ENCODE results near the gene PIP4K2C.
"Not testable (repeated sequence)": the region's sequence is repeated elsewhere in the genome, so short reads cannot be mapped to it uniquely, and the experiment has no call there.

Gene PIP4K2C

GRCh38 chr12:57584690-57585089 is 6.3 kb upstream of the PIP4K2C start:
- DNase-seq (ENCODE audit: low read depth in 2 of 2), result no peak

GRCh38 chr12:57585156-57585555 is 5.8 kb upstream of the PIP4K2C start:
- no peak for DNase-seq (ENCODE audit: low read depth in 2 of 2)

- no peak for DNase-seq (ENCODE audit: low read depth in 2 of 2)
Measured at GRCh38 chr12:57586128-57586527, 4.9 kb upstream of the PIP4K2C start.

- DNase-seq (ENCODE audit: low read depth in 2 of 2), result no peak
Measured at GRCh38 chr12:57586832-57587429, 4.1 kb upstream of the PIP4K2C start.

- DNase-seq (ENCODE audit: low read depth in 2 of 2), result not testable (repeated sequence)
Measured at GRCh38 chr12:57588951-57589610, 1.9 kb upstream of the PIP4K2C start.

- DNase-seq (ENCODE audit: low read depth in 2 of 2), result no peak
Measured at GRCh38 chr12:57590479-57590863, 521 bp upstream of the PIP4K2C start.

GRCh38 chr12:57591782-57592325 is 862 bp downstream of the PIP4K2C start:
- no peak for DNase-seq (ENCODE audit: low read depth in 2 of 2)

- DNase-seq (ENCODE audit: low read depth in 2 of 2), result no peak
Measured at GRCh38 chr12:57592551-57593165, 1.7 kb downstream of the PIP4K2C start.

- no peak for DNase-seq (ENCODE audit: low read depth in 2 of 2)
Measured at GRCh38 chr12:57593187-57593586, 2.2 kb downstream of the PIP4K2C start.

GRCh38 chr12:57600395-57600794 is 9.4 kb downstream of the PIP4K2C start:
- no peak for DNase-seq (ENCODE audit: low read depth in 2 of 2)

- no peak for DNase-seq (ENCODE audit: low read depth in 2 of 2)
Measured at GRCh38 chr12:57602544-57602943, 11.6 kb downstream of the PIP4K2C start.

- no peak for DNase-seq (ENCODE audit: low read depth in 2 of 2)
Measured at GRCh38 chr12:57603324-57603723, 12.3 kb downstream of the PIP4K2C start.

- no peak for DNase-seq (ENCODE audit: low read depth in 2 of 2)
Measured at GRCh38 chr12:57603815-57604453, 12.9 kb downstream of the PIP4K2C start.

GRCh38 chr12:57604454-57604991 is 13.5 kb downstream of the PIP4K2C start, which contains the start of gene DTX3:
TSS of gene DTX3 (plus strand) at chr12:57604824. CDS start at chr12:57606518, 1,694 bp downstream.
- no peak for DNase-seq (ENCODE audit: low read depth in 2 of 2)

GRCh38 chr12:57604992-57605810 is 14.2 kb downstream of the PIP4K2C start:
- no peak for DNase-seq (ENCODE audit: low read depth in 2 of 2)

- DNase-seq (ENCODE audit: low read depth in 2 of 2), result no peak
Measured at GRCh38 chr12:57605811-57606311, 14.9 kb downstream of the PIP4K2C start.

GRCh38 chr12:57606399-57606798 is 15.4 kb downstream of the PIP4K2C start:
- no peak for DNase-seq (ENCODE audit: low read depth in 2 of 2)

- no peak for DNase-seq (ENCODE audit: low read depth in 2 of 2)
Measured at GRCh38 chr12:57606821-57607220, 15.8 kb downstream of the PIP4K2C start.

- DNase-seq (ENCODE audit: low read depth in 2 of 2), result no peak
Measured at GRCh38 chr12:57607958-57608663, 17.1 kb downstream of the PIP4K2C start.

- no peak for DNase-seq (ENCODE audit: low read depth in 2 of 2)
Measured at GRCh38 chr12:57609101-57609780, 18.2 kb downstream of the PIP4K2C start.
